ENCODE data around the gene RHOT1.

RHOT1 gene

DNA sequence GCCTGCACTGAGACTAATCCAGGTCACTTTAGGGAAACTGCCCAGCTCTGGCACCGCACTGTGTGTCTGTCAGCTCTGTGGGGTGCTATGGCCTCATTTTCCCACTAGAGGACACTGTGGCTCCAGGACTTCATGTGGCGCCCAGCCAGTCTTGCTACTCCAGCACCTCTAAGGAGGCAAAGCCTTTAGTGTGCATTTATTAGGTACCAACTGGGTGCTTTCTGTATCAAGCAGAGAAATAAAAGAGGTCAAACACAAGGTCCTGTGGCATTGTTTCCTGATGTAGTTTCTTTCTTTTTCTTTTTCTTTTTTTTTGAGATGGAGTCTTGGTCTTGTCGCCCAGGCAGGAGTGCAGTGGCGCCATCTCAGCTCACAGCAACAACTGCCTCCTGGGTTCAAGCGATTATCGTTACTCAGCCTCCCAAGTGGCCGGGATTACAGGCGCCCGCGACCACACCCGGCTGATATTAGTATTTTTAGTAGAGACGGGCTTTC lies 110.9 kb downstream of the RHOT1 start:
- TF ChIP-seq CTCF (IDR thresholded peaks at IDR 0.05; ENCODE audit: low read depth, low read length) = peak; percentile 93
- Histone ChIP-seq H3K9me3 (no peaks in the 10 kb centered on the region), H3K36me3 (no peaks in the 10 kb centered on the region), H3K27me3 (no peaks in the 10 kb centered on the region), H3K4me3 (ENCODE audit: low read depth, low read length) (no peak overlapping the region), H3K4me1 (no peaks in the 10 kb centered on the region)
- peak; percentile 69 for DNase-seq

- no peak for DNase-seq
- no peaks in the 10 kb centered on the region for H3K4me1 ChIP-seq
- H3K4me3 ChIP-seq (ENCODE audit: low read depth, low read length) = no peak overlapping the region
- H3K27me3 ChIP-seq = no peaks in the 10 kb centered on the region
- H3K36me3 ChIP-seq = no peaks in the 10 kb centered on the region
- no peaks in the 10 kb centered on the region for H3K9me3 ChIP-seq
- TF ChIP-seq CTCF (IDR thresholded peaks at IDR 0.05; ENCODE audit: low read depth, low read length) = no peak
Observed at GRCh38 chr17:32256012-32256700, 113.9 kb downstream of the RHOT1 start.

DNA sequence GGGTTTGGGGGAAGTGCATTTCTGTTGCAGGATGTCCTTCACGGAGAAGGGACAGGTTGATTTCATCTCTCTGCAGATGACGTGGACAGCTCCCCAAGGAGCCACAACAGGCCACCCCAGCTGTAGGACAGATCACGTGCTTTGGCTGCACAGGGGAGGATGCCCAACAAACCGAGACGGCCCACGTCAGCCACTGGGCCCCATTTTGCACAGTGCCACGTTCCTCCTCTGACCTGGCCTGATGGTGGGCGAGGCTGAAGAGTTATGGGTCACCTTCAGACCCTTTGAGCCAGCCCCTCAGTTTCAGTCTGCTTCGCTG lies 114.4 kb downstream of the RHOT1 start:
- Histone ChIP-seq H3K27me3 (no peaks in the 10 kb centered on the region), H3K9me3 (no peaks in the 10 kb centered on the region), H3K4me3 (ENCODE audit: low read depth, low read length) (no peak overlapping the region), H3K4me1 (no peaks in the 10 kb centered on the region), H3K36me3 (no peaks in the 10 kb centered on the region)
- no peak for DNase-seq
- TF ChIP-seq CTCF (IDR thresholded peaks at IDR 0.05; ENCODE audit: low read depth, low read length) = no peak

DNA sequence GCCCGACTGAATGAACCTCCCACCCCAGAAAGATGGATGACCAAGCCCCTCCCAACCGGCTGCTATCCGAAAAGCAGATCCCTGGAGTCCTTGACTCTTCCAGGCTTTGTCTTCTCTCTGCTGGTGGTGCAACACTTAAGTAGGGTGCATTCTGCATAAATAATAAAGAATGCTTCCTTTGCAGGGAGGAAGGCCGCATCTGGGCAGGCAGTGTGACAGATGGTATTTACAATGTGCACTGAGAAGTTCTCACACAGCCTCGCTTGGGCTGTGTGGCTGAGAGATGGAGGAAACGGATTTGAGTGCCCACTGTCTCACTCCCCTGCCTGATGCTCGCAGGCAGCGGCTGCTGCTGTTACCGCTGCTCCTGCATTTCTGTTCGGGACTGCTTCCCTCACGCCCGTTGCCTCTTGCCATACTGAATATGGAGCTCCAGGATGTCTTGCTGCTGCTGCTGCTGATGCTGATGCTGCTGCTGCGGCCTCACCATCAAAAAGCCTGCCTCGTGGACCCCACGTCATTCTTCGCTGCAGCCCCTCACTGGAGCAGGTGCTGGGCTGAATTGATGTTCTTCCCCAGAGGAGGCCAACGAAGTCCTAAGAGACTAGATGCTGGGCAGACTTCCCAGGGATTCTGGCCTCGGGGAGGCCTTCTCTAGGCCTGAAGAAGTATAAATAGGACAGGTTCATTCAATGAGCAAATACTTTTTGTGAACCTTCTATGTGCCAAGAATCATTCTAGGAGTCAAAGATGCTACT lies 116.3 kb downstream of the RHOT1 start:
- Histone ChIP-seq H3K36me3 (no peaks in the 10 kb centered on the region), H3K27me3 (no peaks in the 10 kb centered on the region), H3K4me3 (ENCODE audit: low read depth, low read length) (no peak overlapping the region), H3K9me3 (no peaks in the 10 kb centered on the region), H3K4me1 (no peaks in the 10 kb centered on the region)
- no peak for TF ChIP-seq CTCF (IDR thresholded peaks at IDR 0.05; ENCODE audit: low read depth, low read length)
- no peak for DNase-seq

DNA sequence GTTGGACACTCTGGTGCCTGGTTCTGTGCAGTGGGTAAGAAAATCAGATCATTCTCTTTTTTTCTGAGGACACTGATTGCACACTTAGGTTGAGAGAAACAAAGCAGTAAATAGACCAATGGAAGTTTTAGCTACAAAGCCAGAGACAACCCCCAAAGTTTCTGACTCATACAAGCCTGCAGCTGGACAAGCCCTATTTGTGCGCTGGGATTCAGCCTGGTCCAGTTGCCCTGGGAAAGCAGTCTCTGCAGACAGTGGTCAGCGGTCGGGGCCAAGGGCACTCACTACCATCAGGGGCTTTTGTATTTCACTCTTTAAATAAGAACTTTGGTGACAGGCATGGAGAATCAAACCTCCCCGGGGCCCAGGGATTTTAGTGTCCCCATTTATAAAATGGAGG lies 117.3 kb downstream of the RHOT1 start:
- Histone ChIP-seq H3K27me3 (no peaks in the 10 kb centered on the region), H3K4me3 (ENCODE audit: low read depth, low read length) (no peak overlapping the region), H3K4me1 (no peaks in the 10 kb centered on the region), H3K36me3 (no peaks in the 10 kb centered on the region), H3K9me3 (no peaks in the 10 kb centered on the region)
- DNase-seq = no peak
- no peak for TF ChIP-seq CTCF (IDR thresholded peaks at IDR 0.05; ENCODE audit: low read depth, low read length)

GRCh38 chr17:32261417-32261736 lies 119.1 kb downstream of the RHOT1 start:
- no peaks in the 10 kb centered on the region for H3K27me3 ChIP-seq

More at GRCh38 chr17:32261417-32261736, 119.1 kb downstream of the RHOT1 start:
- no peak for TF ChIP-seq CTCF (IDR thresholded peaks at IDR 0.05; ENCODE audit: low read depth, low read length)
- DNase-seq = no peak
- Histone ChIP-seq H3K4me1 (no peaks in the 10 kb centered on the region), H3K9me3 (no peaks in the 10 kb centered on the region), H3K36me3 (no peaks in the 10 kb centered on the region), H3K4me3 (ENCODE audit: low read depth, low read length) (no peak overlapping the region)
